K562 (cell line): ENCODE measurements around the gene FASTK. TPM values are rescaled to one million over a fixed set of nuclear protein-coding genes. Genes with fewer than 3 reads are reported as not detected.

Experiments
- CBFB ChIP-seq: sonication (generic); formaldehyde crosslinking; IDR thresholded peaks from 2 replicates; pipeline ENCODE4 v1.4.0; 2020; ENCODE audit warnings: mild to moderate bottlenecking, missing genetic modification reagents
- CC2D1A ChIP-seq: fragments of 450-650 bp; IDR thresholded peaks from 2 replicates; pipeline ENCODE4 v1.6.1; 2017; ENCODE audit warnings: mild to moderate bottlenecking
- IRF1 ChIP-seq: sonication (generic); formaldehyde crosslinking; IDR thresholded peaks from 2 replicates; pipeline ENCODE4 v1.8.0; 2022; ENCODE audit warnings: missing genetic modification reagents, mild to moderate bottlenecking, borderline replicate concordance
- MLLT1 ChIP-seq, 2 experiments: fragments of 450-650 bp; IDR thresholded peaks; 2 replicates each; pipeline ENCODE4 v1.6.1; 2016
- NFYB ChIP-seq: IDR thresholded peaks from 2 replicates; pipeline ENCODE4 v1.6.1; 2011; ENCODE audit warnings: mild to moderate bottlenecking, moderate library complexity; ENCODE audit not compliant: insufficient read length; ENCODE audit errors: extremely low read depth
- POLR2AphosphoS2 ChIP-seq: IDR thresholded peaks from 2 replicates; pipeline ENCODE4 v1.6.1; 2012; ENCODE audit warnings: low read length, improper control_type of control experiment
- POLR2G ChIP-seq: fragments of 200-400 bp; formaldehyde crosslinking; IDR thresholded peaks from 2 replicates; pipeline ENCODE4 v1.6.1; 2017; ENCODE audit warnings: low read depth, mild to moderate bottlenecking, antibody characterized with exemption, low read length, moderate library complexity
- RBM15 ChIP-seq: fragments of 200-400 bp; formaldehyde crosslinking; IDR thresholded peaks from 2 replicates; pipeline ENCODE4 v1.6.1; 2018; ENCODE audit warnings: mild to moderate bottlenecking, low read length, moderate library complexity; ENCODE audit not compliant: insufficient read depth
- RBM22 ChIP-seq: fragments of 200-400 bp; formaldehyde crosslinking; IDR thresholded peaks from 2 replicates; pipeline ENCODE4 v1.6.1; 2018; ENCODE audit warnings: low read length, low read depth; ENCODE audit not compliant: poor library complexity, severe bottlenecking
- SIX5 ChIP-seq, 2 experiments: IDR thresholded peaks; 2 replicates each; pipeline ENCODE4 v1.6.1; 2011; ENCODE audit warnings: low read length in 2 of 2, borderline replicate concordance in 1 of 2, low read depth in 1 of 2, mild to moderate bottlenecking in 1 of 2, moderate library complexity in 1 of 2; ENCODE audit not compliant: insufficient read depth in 1 of 2
- THRAP3 ChIP-seq: fragments of 450-650 bp; IDR thresholded peaks from 2 replicates; pipeline ENCODE4 v1.6.1; 2016; ENCODE audit warnings: mild to moderate bottlenecking, inconsistent platforms, borderline replicate concordance
- ZBTB26 ChIP-seq: fragments of 450-650 bp; formaldehyde crosslinking; IDR thresholded peaks from 2 replicates; pipeline ENCODE4 v1.4.0; 2022; ENCODE audit warnings: missing genetic modification characterization
- polyA plus RNA-seq, 8 experiments: library from polyadenylated mRNA; depleted of rRNA in 4 of 8; stranded (reverse) in 5 of 8; unstranded in 3 of 8; fragments of >200 nt; fragmentation: Nextera tagmentation in 2 of 8; fragmentation: Illumina TruSeq in 1 of 8; extraction: Ambion mirVana in 2 of 8; extraction: Trizol in 1 of 8; gene quantifications; 2 replicates each; pipeline versions ENCODE4 v1.2.1 to v1.2.3, GENCODE V29; 2011 to 2014; ENCODE audit warnings: inconsistent platforms in 1 of 8, missing spikeins in 1 of 8
- total RNA-seq, 7 experiments: library from RNA; depleted of rRNA in 6 of 7; stranded (reverse); fragments of >200 nt in 6 of 7; fragmentation: Illumina TruSeq in 2 of 7; extraction: Trizol in 2 of 7; gene quantifications; 2 replicates each; pipeline versions ENCODE4 v1.2.1 to v1.2.3, GENCODE V29; 2011 to 2021; ENCODE audit warnings: low replicate concordance in 1 of 7
- TF ChIP-seq, protein P1 (sequence below): sonication (generic); formaldehyde crosslinking; IDR thresholded peaks from 2 replicates; pipeline ENCODE4 v1.9.0; 2022; ENCODE audit warnings: mild to moderate bottlenecking, missing genetic modification reagents
- TF ChIP-seq, protein P2 (sequence below): sonication (generic); formaldehyde crosslinking; IDR thresholded peaks from 2 replicates; pipeline ENCODE4 v1.8.0; 2023; ENCODE audit warnings: mild to moderate bottlenecking, missing genetic modification reagents
- TF ChIP-seq, protein P3 (sequence below): sonication (generic); formaldehyde crosslinking; IDR thresholded peaks from 2 replicates; pipeline ENCODE4 v1.8.1; 2023; ENCODE audit warnings: mild to moderate bottlenecking, missing genetic modification reagents

The FASTK gene
- total and polyA plus RNA-seq, 9 of the 15 experiments (the other 6 are each of a cell fraction or from before 2014, with no cell fraction given), result 0.51 to 150 (median 48.2) TPM

- TF ChIP-seq MLLT1 (IDR thresholded peaks at IDR 0.05) (peak in 1 of 2 experiments; percentile 66; a peak in 1 of 4 replicates), NFYB (no peak), THRAP3 (0 out of 2 replicates have a peak, but pooled peaks have one; percentile 6), RBM15 (no peak), POLR2AphosphoS2 (no peak), CC2D1A (no peak), CBFB (CRISPR knock-in tag) (no peak), ZBTB26 (CRISPR knock-in tag) (no peak), POLR2G (0 out of 2 replicates have a peak, but pooled peaks have one; percentile 19), IRF1 (CRISPR knock-in tag) (no peak), SIX5 (IDR thresholded peaks at IDR 0.05; ENCODE audit: borderline replicate concordance in 1 of 2, insufficient read depth in 1 of 2, low read depth in 1 of 2, low read length in 2 of 2) (no peak), RBM22 (peak; percentile 55)
- TF ChIP-seq, protein P1, sequence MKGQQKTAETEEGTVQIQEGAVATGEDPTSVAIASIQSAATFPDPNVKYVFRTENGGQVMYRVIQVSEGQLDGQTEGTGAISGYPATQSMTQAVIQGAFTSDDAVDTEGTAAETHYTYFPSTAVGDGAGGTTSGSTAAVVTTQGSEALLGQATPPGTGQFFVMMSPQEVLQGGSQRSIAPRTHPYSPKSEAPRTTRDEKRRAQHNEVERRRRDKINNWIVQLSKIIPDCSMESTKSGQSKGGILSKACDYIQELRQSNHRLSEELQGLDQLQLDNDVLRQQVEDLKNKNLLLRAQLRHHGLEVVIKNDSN (CRISPR knock-in tag), result peak; percentile 8; the same call in 1 of the 2 replicates
- TF ChIP-seq, protein P2, sequence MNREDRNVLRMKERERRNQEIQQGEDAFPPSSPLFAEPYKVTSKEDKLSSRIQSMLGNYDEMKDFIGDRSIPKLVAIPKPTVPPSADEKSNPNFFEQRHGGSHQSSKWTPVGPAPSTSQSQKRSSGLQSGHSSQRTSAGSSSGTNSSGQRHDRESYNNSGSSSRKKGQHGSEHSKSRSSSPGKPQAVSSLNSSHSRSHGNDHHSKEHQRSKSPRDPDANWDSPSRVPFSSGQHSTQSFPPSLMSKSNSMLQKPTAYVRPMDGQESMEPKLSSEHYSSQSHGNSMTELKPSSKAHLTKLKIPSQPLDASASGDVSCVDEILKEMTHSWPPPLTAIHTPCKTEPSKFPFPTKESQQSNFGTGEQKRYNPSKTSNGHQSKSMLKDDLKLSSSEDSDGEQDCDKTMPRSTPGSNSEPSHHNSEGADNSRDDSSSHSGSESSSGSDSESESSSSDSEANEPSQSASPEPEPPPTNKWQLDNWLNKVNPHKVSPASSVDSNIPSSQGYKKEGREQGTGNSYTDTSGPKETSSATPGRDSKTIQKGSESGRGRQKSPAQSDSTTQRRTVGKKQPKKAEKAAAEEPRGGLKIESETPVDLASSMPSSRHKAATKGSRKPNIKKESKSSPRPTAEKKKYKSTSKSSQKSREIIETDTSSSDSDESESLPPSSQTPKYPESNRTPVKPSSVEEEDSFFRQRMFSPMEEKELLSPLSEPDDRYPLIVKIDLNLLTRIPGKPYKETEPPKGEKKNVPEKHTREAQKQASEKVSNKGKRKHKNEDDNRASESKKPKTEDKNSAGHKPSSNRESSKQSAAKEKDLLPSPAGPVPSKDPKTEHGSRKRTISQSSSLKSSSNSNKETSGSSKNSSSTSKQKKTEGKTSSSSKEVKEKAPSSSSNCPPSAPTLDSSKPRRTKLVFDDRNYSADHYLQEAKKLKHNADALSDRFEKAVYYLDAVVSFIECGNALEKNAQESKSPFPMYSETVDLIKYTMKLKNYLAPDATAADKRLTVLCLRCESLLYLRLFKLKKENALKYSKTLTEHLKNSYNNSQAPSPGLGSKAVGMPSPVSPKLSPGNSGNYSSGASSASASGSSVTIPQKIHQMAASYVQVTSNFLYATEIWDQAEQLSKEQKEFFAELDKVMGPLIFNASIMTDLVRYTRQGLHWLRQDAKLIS (CRISPR knock-in tag), result 0 out of 2 replicates have a peak, but pooled peaks have one; percentile 35
- TF ChIP-seq, protein P3, sequence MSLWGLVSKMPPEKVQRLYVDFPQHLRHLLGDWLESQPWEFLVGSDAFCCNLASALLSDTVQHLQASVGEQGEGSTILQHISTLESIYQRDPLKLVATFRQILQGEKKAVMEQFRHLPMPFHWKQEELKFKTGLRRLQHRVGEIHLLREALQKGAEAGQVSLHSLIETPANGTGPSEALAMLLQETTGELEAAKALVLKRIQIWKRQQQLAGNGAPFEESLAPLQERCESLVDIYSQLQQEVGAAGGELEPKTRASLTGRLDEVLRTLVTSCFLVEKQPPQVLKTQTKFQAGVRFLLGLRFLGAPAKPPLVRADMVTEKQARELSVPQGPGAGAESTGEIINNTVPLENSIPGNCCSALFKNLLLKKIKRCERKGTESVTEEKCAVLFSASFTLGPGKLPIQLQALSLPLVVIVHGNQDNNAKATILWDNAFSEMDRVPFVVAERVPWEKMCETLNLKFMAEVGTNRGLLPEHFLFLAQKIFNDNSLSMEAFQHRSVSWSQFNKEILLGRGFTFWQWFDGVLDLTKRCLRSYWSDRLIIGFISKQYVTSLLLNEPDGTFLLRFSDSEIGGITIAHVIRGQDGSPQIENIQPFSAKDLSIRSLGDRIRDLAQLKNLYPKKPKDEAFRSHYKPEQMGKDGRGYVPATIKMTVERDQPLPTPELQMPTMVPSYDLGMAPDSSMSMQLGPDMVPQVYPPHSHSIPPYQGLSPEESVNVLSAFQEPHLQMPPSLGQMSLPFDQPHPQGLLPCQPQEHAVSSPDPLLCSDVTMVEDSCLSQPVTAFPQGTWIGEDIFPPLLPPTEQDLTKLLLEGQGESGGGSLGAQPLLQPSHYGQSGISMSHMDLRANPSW (CRISPR knock-in tag), result 0 out of 2 replicates have a peak, but pooled peaks have one; percentile 47
These were observed 1.3 kb downstream of the FASTK start (continued) for GRCh38 chr7:151079199-151079910.
